Measurements from ENCODE around the gene WDR55. TPM values are rescaled to one million over a fixed set of nuclear protein-coding genes. Genes with fewer than 3 reads are reported as not detected.
A peak's percentile ranks its signal among the peaks of the same experiment; 100 is the strongest.

The WDR55 gene
- total and polyA plus RNA-seq, 2 of the 13 experiments (the other 11 are each of a cell fraction or from before 2014, with no cell fraction given) = 17.7 to 18.2 TPM

DNA sequence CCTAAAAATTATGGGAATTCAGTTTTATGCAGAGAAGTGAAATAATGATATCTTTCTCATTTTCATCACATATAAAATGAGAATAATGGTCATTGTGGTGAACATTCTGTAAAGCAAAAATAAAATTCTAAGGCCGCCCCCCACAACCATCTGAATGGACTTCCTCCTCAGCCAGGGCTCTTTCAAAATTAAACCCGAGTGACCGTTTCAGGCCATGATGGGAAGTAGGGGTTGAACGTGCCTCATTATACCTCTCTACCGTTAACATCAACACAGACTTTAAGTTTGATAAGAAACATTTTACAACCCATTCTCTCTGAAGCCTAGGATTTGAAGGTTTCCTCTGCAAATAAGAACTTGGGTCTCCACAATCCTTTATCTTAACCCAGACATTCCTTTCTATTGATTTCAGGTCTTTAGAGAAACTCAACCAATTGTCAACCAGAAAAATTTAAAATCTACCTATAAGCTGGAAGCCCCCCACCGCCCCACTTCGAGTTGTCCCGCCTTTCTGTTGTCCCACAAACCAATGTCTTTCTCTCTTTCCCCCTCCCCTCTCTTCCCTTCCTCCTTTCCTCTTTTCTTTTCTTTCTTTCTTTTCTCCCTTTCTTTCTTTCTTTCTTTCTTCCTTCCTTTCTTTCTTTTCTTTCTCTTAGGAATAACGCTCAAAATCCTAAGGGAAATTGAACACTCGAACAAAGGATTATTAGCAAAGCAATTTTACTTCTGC lies 27.2 kb upstream of the WDR55 start:
- intact Hi-C loops (cut with micrococcal nuclease; ENCODE audit: unreplicated experiment) = loop anchor here (2.0 kb wide), 2 partner anchors 53 to 81 kb away; partner anchors contain the start of genes HARS1 and HARS2

More for the DNA sequence above, 27.2 kb upstream of the WDR55 start:
- DNase-seq (ENCODE audit: low spot score) (no peak), ATAC-seq (no peak), FAIRE-seq (no peak)
- TF ChIP-seq, protein P1, sequence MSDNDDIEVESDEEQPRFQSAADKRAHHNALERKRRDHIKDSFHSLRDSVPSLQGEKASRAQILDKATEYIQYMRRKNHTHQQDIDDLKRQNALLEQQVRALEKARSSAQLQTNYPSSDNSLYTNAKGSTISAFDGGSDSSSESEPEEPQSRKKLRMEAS (IDR thresholded peaks at IDR 0.05) = no peak
- TF ChIP-seq ERF (CRISPR knock-in tag; IDR thresholded peaks at IDR 0.05) = 0 out of 2 replicates have a peak, but pooled peaks have one; percentile 28
- TF ChIP-seq, protein P2, sequence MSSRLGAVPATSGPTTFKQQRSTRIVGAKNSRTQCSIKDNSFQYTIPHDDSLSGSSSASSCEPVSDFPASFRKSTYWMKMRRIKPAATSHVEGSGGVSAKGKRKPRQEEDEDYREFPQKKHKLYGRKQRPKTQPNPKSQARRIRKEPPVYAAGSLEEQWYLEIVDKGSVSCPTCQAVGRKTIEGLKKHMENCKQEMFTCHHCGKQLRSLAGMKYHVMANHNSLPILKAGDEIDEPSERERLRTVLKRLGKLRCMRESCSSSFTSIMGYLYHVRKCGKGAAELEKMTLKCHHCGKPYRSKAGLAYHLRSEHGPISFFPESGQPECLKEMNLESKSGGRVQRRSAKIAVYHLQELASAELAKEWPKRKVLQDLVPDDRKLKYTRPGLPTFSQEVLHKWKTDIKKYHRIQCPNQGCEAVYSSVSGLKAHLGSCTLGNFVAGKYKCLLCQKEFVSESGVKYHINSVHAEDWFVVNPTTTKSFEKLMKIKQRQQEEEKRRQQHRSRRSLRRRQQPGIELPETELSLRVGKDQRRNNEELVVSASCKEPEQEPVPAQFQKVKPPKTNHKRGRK (CRISPR knock-in tag; IDR thresholded peaks at IDR 0.05) = peak; percentile 84; the same call in 1 of the 2 replicates
- no peaks in the 10 kb centered on the region for H3K27me3 ChIP-seq (ENCODE audit: control insufficient read depth in 1 of 2, insufficient read depth in 2 of 2, low read length in 2 of 2)
- in situ Hi-C loops (cut with HindIII; ENCODE audit: extremely low pct_ligation_motif_present, low pct_unique_long_range_greater_than_20kb) = no loop called here
- ChIA-PET CTCF (ENCODE audit: low intra/inter-chr PET ratio, low total read pairs) (interaction anchor here (0.8 kb wide), 1 partner anchor 62 kb away, joined by 4 read pairs; no protein-coding TSS in a partner anchor), POLR2A (interaction anchor here (1.4 to 6.5 kb wide), 8 partner anchors 10 to 236 kb away, joined by 4 to 84 read pairs (median 10); partner anchors contain the start of genes ANKHD1, EIF4EBP3, HARS1 and HARS2)
- peaks cover 20% of the 10 kb centered on the region for H3K79me2 ChIP-seq (ENCODE audit: insufficient read depth, low read length)
- H3K27ac ChIP-seq (ENCODE audit: extremely low read length, insufficient read depth, low read length) = peak overlapping the region; percentile 94
- H3K9me3 ChIP-seq (ENCODE audit: low read length) = no peaks in the 10 kb centered on the region
- H3K4me2 ChIP-seq (ENCODE audit: low read depth, low read length) = peak overlapping the region; percentile 88
- H3K4me1 ChIP-seq (ENCODE audit: insufficient read depth, low read length) = peaks cover 81% of the 10 kb centered on the region
- H4K20me1 ChIP-seq (ENCODE audit: insufficient read depth, low read length) = no peaks in the 10 kb centered on the region
- no peak overlapping the region for H2AFZ ChIP-seq (ENCODE audit: low read length)
- WGBS (ENCODE audit: low lambda C conversion rate) = 67% methylated on average over 10 of the region's 10 CpGs
- 0 out of 2 replicates have a peak overlapping the region, but pooled peaks have one; percentile 1 for H3K9ac ChIP-seq (ENCODE audit: insufficient read depth, low read depth, low read length)
- H3K36me3 ChIP-seq (replicated peaks in 1 of 2; ENCODE audit: control insufficient read depth in 1 of 2, insufficient read depth in 2 of 2, low read length in 2 of 2) = peaks cover 5 to 6% of the 10 kb centered on the region in 2 experiments; a peak in 2 of 5 replicates
- BruUV-seq (replicated peaks) = no TSS peak
- H3K4me3 ChIP-seq (replicated peaks in 1 of 3; ENCODE audit: insufficient read depth in 1 of 3, low read depth in 2 of 3, low read length in 3 of 3) = peak overlapping the region in 1 of 3 experiments; percentile 60; a peak in 2 of 6 replicates

All from HepG2 (cell line).